Common myeloid progenitor, CD34-positive (primary cell): ENCODE results near the gene PCDHB15. TPM values are rescaled to one million over a fixed set of nuclear protein-coding genes. Genes with fewer than 3 reads are reported as not detected.
"Not testable (repeated sequence)": the region's sequence is repeated elsewhere in the genome, so short reads cannot be mapped to it uniquely, and the experiment has no call there.

Experiments
- CTCF ChIA-PET: fragments of 350-600 bp; sonication (Branson Sonifier 250); formaldehyde crosslinking; loops from one replicate; lab custom pipeline; 2021; ENCODE audit warnings: antibody characterized with exemption; lab: Charles Lee
- POLR2A ChIA-PET: fragments of 350-600 bp; sonication (Branson Sonifier 250); formaldehyde crosslinking; loops from one replicate; lab custom pipeline; 2021; ENCODE audit warnings: antibody characterized with exemption; lab: Charles Lee
- DNase-seq, 3 donors: peaks; one replicate each; pipeline versions ENCODE4 v3.0.0 to v3.0.0-alpha.2; 2013
- H3K27ac ChIP-seq, 2 experiments: 1 replicate in 1 of 2; 2 replicates in 1 of 2; pipeline ENCODE4 v1.7.0; 2013; ENCODE audit warnings: inconsistent platforms in 2 of 2, low read length in 2 of 2, mild to moderate bottlenecking in 2 of 2, low read depth in 1 of 2, moderate library complexity in 1 of 2; ENCODE audit not compliant: severe bottlenecking in 2 of 2, insufficient read depth in 1 of 2, poor library complexity in 1 of 2
- H3K27me3 ChIP-seq, 5 experiments: replicated peaks in 2 of 5; 1 replicate in 3 of 5; 2 replicates in 2 of 5; pipeline versions ENCODE4 v1.6.1 to v1.7.0; 2013; ENCODE audit warnings: low read length in 4 of 5, mild to moderate bottlenecking in 2 of 5, moderate library complexity in 2 of 5, inconsistent platforms in 1 of 5; ENCODE audit not compliant: insufficient read depth in 5 of 5, control insufficient read depth in 4 of 5
- H3K36me3 ChIP-seq, 4 experiments: 1 replicate in 2 of 4; 2 replicates in 2 of 4; pipeline versions ENCODE4 v1.6.1 to v1.7.0; 2013; ENCODE audit warnings: low read length in 3 of 4, control low read depth in 1 of 4, mild to moderate bottlenecking in 1 of 4; ENCODE audit not compliant: control insufficient read depth in 4 of 4, insufficient read depth in 4 of 4
- H3K4me1 ChIP-seq, 4 experiments: 1 replicate in 3 of 4; 2 replicates in 1 of 4; pipeline versions ENCODE4 v1.6.1 to v1.7.1; 2013; ENCODE audit warnings: low read length in 3 of 4, mild to moderate bottlenecking in 3 of 4, control low read depth in 1 of 4, inconsistent platforms in 1 of 4, moderate library complexity in 1 of 4; ENCODE audit not compliant: control insufficient read depth in 4 of 4, insufficient read depth in 4 of 4; ENCODE audit errors: control extremely low read depth in 1 of 4
- H3K4me3 ChIP-seq, 7 experiments: 1 replicate in 4 of 7; 2 replicates in 3 of 7; pipeline versions ENCODE4 v1.5.1 to v1.7.0; 2013; ENCODE audit warnings: mild to moderate bottlenecking in 7 of 7, low read length in 6 of 7, moderate library complexity in 6 of 7, inconsistent platforms in 2 of 7, low read depth in 2 of 7, control low read depth in 1 of 7; ENCODE audit not compliant: insufficient read depth in 4 of 7, control insufficient read depth in 1 of 7; ENCODE audit errors: extremely low read depth in 1 of 7
- H3K9me3 ChIP-seq, 5 experiments: 1 replicate in 4 of 5; 2 replicates in 1 of 5; pipeline versions ENCODE4 v1.6.1 to v1.7.1; 2013; ENCODE audit warnings: low read length in 4 of 5, mild to moderate bottlenecking in 2 of 5, inconsistent platforms in 1 of 5, low read depth in 1 of 5, moderate library complexity in 1 of 5; ENCODE audit not compliant: control insufficient read depth in 4 of 5, insufficient read depth in 2 of 5; ENCODE audit errors: control extremely low read depth in 1 of 5
- WGBS: methylation state at CpG from one replicate; pipeline ENCODE4 v1.1.5; 2013; ENCODE audit not compliant: insufficient coverage; 5-methylcytosine and 5-hydroxymethylcytosine counted together
- polyA plus RNA-seq: library from polyadenylated mRNA; unstranded; fragments of 120-200 nt; gene quantifications from one replicate; pipeline ENCODE4 v1.2.1, GENCODE V29; 2013

PCDHB15 gene
- polyA plus RNA-seq, result 0.33 TPM

GRCh38 chr5:141245250-141245717, at the start of gene PCDHB15:
PCDHB15 (plus strand) TSS chr5:141245395; CDS start chr5:141245579, 184 bp downstream.
- ChIA-PET CTCF (no interaction called here), POLR2A (no interaction called here)
- H3K27me3 ChIP-seq, result peaks cover 0 to 45% (median 13%) of the 10 kb centered on the region in 5 experiments
- DNase-seq, result peak; percentile 4 to 13 (median 11)
- peaks cover 14 to 79% (median 51%) of the 10 kb centered on the region in 5 experiments for H3K9me3 ChIP-seq
- no peaks in the 10 kb centered on the region for H3K4me1 ChIP-seq
- peak within 1 kb of the TSS in 5 of 7 experiments; percentile 1 to 39 (median 20) for H3K4me3 ChIP-seq
- no peak within 1 kb of the TSS for H3K27ac ChIP-seq
- H3K36me3 ChIP-seq, result no peaks in the 10 kb centered on the region
- WGBS, result 15% methylated on average over 15 of the region's 16 CpGs

- ChIA-PET POLR2A (no interaction called here), CTCF (no interaction called here)
- no peak for DNase-seq
- Histone ChIP-seq H3K27ac (no peak overlapping the region), H3K27me3 (peaks cover 3 to 41% (median 9%) of the 10 kb centered on the region in 5 experiments), H3K4me1 (no peaks in the 10 kb centered on the region), H3K9me3 (peaks cover 11 to 34% (median 14%) of the 10 kb centered on the region in 5 experiments), H3K4me3 (no peak overlapping the region), H3K36me3 (no peaks in the 10 kb centered on the region)
- 80% methylated on average over 1 of the region's 3 CpGs for WGBS
Observed at GRCh38 chr5:141196363-141196762, 48.8 kb upstream of the PCDHB15 start.

GRCh38 chr5:141199359-141200235, 45.6 kb upstream of the PCDHB15 start, which contains the start of gene PCDHB11:
PCDHB11 (plus strand) TSS chr5:141199627; CDS start chr5:141199775, 148 bp downstream.
- H3K27ac ChIP-seq, result no peak within 1 kb of the TSS
- POLR2A ChIA-PET, result interaction anchor here (0.5 to 1.0 kb wide), 2 partner anchors 33 to 39 kb away, joined by 3 read pairs; no protein-coding TSS in a partner anchor
- 42% methylated on average over 18 of the region's 21 CpGs for WGBS
- H3K4me3 ChIP-seq, result peak within 1 kb of the TSS in 1 of 7 experiments; percentile 19
- H3K27me3 ChIP-seq, result peaks cover 3 to 31% (median 6%) of the 10 kb centered on the region in 5 experiments
- peak in 2 of 3 donors; percentile 2 to 3 for DNase-seq
- CTCF ChIA-PET, result no interaction called here
- no peaks in the 10 kb centered on the region for H3K36me3 ChIP-seq
- no peaks in the 10 kb centered on the region for H3K4me1 ChIP-seq
- H3K9me3 ChIP-seq, result peaks cover 11 to 35% (median 15%) of the 10 kb centered on the region in 5 experiments

GRCh38 chr5:141201126-141201525, 44.1 kb upstream of the PCDHB15 start:
- DNase-seq, H3K4me3 ChIP-seq, CTCF ChIA-PET, H3K36me3 ChIP-seq, POLR2A ChIA-PET, H3K4me1 ChIP-seq, H3K27ac ChIP-seq: not testable (repeated sequence)
- H3K27me3 ChIP-seq, result peaks cover 3 to 29% (median 4%) of the 10 kb centered on the region in 5 experiments
- 41% methylated on average over 8 of the region's 38 CpGs for WGBS
- peaks cover 12 to 34% (median 15%) of the 10 kb centered on the region in 5 experiments for H3K9me3 ChIP-seq

- WGBS, result 34% methylated on average over 27 of the region's 35 CpGs
- H3K4me3 ChIP-seq, CTCF ChIA-PET, H3K4me1 ChIP-seq, H3K36me3 ChIP-seq, H3K27ac ChIP-seq, POLR2A ChIA-PET, DNase-seq: not testable (repeated sequence)
- Histone ChIP-seq H3K9me3 (peaks cover 8 to 34% (median 15%) of the 10 kb centered on the region in 5 experiments), H3K27me3 (peaks cover 3 to 32% (median 4%) of the 10 kb centered on the region in 5 experiments)
Observed at GRCh38 chr5:141201646-141202045, 43.5 kb upstream of the PCDHB15 start.

- ChIA-PET POLR2A (no interaction called here), CTCF (no interaction called here)
- H3K4me3 ChIP-seq, result no peak within 1 kb of the TSS
Observed at GRCh38 chr5:141208478-141208877, 36.7 kb upstream of the PCDHB15 start, which contains the start of gene PCDHB12. PCDHB12 (plus strand) TSS chr5:141208719; CDS start chr5:141208908, 189 bp downstream.

More at GRCh38 chr5:141208478-141208877, 36.7 kb upstream of the PCDHB15 start, which contains the start of gene PCDHB12:
- H3K9me3 ChIP-seq, result peaks cover 4 to 26% (median 11%) of the 10 kb centered on the region in 5 experiments
- DNase-seq, result peak in 2 of 3 donors; percentile 4
- peaks cover 3 to 37% (median 19%) of the 10 kb centered on the region in 5 experiments for H3K27me3 ChIP-seq
- H3K4me1 ChIP-seq, result no peaks in the 10 kb centered on the region
- H3K36me3 ChIP-seq, result no peaks in the 10 kb centered on the region
- 22% methylated on average over 9 of the region's 11 CpGs for WGBS
- H3K27ac ChIP-seq, result no peak within 1 kb of the TSS
